ENCODE measurements around the gene ZNRF2. TPM values are rescaled to one million over a fixed set of nuclear protein-coding genes. Genes with fewer than 3 reads are reported as not detected.

The ZNRF2 gene
- total RNA-seq, 1 donor from 2014 or later: 13.8 TPM

GRCh38 chr7:30254717-30255063 lies 29.7 kb upstream of the ZNRF2 start:
- Mint-ChIP-seq H3K36me3 (ENCODE audit: insufficient read depth) (no peaks in the 10 kb centered on the region), H3K4me1 (ENCODE audit: low read depth) (peaks cover 35% of the 10 kb centered on the region), H3K9me3 (ENCODE audit: low read depth) (no peaks in the 10 kb centered on the region), H3K27ac (peak overlapping the region; percentile 31), H3K27me3 (no peaks in the 10 kb centered on the region), H3K4me3 (ENCODE audit: low read depth) (peak overlapping the region; percentile 19)
- DNase-seq (ENCODE audit: low spot score, unreplicated experiment): no peak
- no peak for TF ChIP-seq CTCF (IDR thresholded peaks at IDR 0.05; ENCODE audit: unreplicated experiment)

GRCh38 chr7:30255064-30255769 lies 29.2 kb upstream of the ZNRF2 start:
- peak overlapping the region; percentile 34 for H3K4me3 Mint-ChIP-seq (ENCODE audit: low read depth)
- H3K27ac Mint-ChIP-seq: peak overlapping the region; percentile 31
- no peaks in the 10 kb centered on the region for H3K27me3 Mint-ChIP-seq
- no peak for TF ChIP-seq CTCF (IDR thresholded peaks at IDR 0.05; ENCODE audit: unreplicated experiment)
- DNase-seq (ENCODE audit: low spot score, unreplicated experiment): no peak
- H3K4me1 Mint-ChIP-seq (ENCODE audit: low read depth): peaks cover 31% of the 10 kb centered on the region
- H3K9me3 Mint-ChIP-seq (ENCODE audit: low read depth): no peaks in the 10 kb centered on the region
- no peaks in the 10 kb centered on the region for H3K36me3 Mint-ChIP-seq (ENCODE audit: insufficient read depth)

- Mint-ChIP-seq H3K4me1 (ENCODE audit: low read depth) (peaks cover 29% of the 10 kb centered on the region), H3K36me3 (ENCODE audit: insufficient read depth) (no peaks in the 10 kb centered on the region), H3K4me3 (ENCODE audit: low read depth) (no peak overlapping the region), H3K27ac (no peak overlapping the region), H3K27me3 (no peaks in the 10 kb centered on the region), H3K9me3 (ENCODE audit: low read depth) (no peaks in the 10 kb centered on the region)
- no peak for DNase-seq (ENCODE audit: low spot score, unreplicated experiment)
- no peak for TF ChIP-seq CTCF (IDR thresholded peaks at IDR 0.05; ENCODE audit: unreplicated experiment)
Measured at GRCh38 chr7:30256349-30256858, 28.0 kb upstream of the ZNRF2 start.

- no peaks in the 10 kb centered on the region for H3K9me3 Mint-ChIP-seq (ENCODE audit: low read depth)
- H3K27ac Mint-ChIP-seq: no peak overlapping the region
- TF ChIP-seq CTCF (IDR thresholded peaks at IDR 0.05; ENCODE audit: unreplicated experiment): no peak
- no peaks in the 10 kb centered on the region for H3K27me3 Mint-ChIP-seq
- DNase-seq (ENCODE audit: low spot score, unreplicated experiment): no peak
- H3K4me3 Mint-ChIP-seq (ENCODE audit: low read depth): no peak overlapping the region
- no peaks in the 10 kb centered on the region for H3K36me3 Mint-ChIP-seq (ENCODE audit: insufficient read depth)
- peaks cover 28% of the 10 kb centered on the region for H3K4me1 Mint-ChIP-seq (ENCODE audit: low read depth)
Measured at GRCh38 chr7:30260246-30260768, 24.1 kb upstream of the ZNRF2 start.

- Mint-ChIP-seq H3K27ac (peak overlapping the region; percentile 73), H3K27me3 (no peaks in the 10 kb centered on the region), H3K36me3 (ENCODE audit: insufficient read depth) (no peaks in the 10 kb centered on the region), H3K4me1 (ENCODE audit: low read depth) (peaks cover 22% of the 10 kb centered on the region), H3K4me3 (ENCODE audit: low read depth) (peak overlapping the region; percentile 46), H3K9me3 (ENCODE audit: low read depth) (no peaks in the 10 kb centered on the region)
- TF ChIP-seq CTCF (IDR thresholded peaks at IDR 0.05; ENCODE audit: unreplicated experiment): no peak
- DNase-seq (ENCODE audit: low spot score, unreplicated experiment): no peak
Measured at GRCh38 chr7:30263090-30263710, 21.2 kb upstream of the ZNRF2 start.

Measured in progenitor cell of endocrine pancreas (in vitro differentiated cells).